Kidney capillary endothelial cell (primary cell): ENCODE results near the gene CLIP2.
"Not testable (repeated sequence)": the region's sequence is repeated elsewhere in the genome, so short reads cannot be mapped to it uniquely, and the experiment has no call there.

Source experiments
- DNase-seq: peaks from one replicate; pipeline ENCODE4 v3.0.0-alpha.2; 2018; ENCODE audit warnings: low spot score

Gene CLIP2

DNA sequence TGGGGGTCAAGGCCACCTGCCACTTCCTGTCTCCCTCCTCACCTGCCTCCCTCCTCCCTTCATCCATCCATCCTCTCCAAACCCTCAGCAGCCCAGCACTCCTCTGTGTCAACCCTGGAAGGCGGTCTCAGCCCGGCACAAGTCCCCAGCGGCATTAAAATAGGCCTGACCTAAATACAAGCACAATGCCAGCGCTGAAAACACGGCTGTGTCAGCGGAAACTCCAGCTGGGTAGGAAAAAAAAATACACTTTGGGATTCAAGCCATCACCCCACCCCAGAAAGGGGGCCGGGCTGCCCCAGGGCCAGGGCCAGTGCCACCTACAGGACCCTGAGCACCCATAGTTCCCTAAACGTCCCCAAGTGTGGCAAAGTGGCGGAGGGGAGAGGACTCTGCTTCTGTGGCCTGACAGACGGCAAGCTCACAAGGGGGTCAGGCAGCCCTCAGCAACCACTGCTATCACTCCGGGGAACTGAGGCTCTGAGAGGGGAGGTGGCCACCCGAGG, 141.8 kb downstream of the CLIP2 start:
- DNase-seq: no peak

- not testable (repeated sequence) for DNase-seq
Observed at GRCh38 chr7:74437291-74437571, 148.0 kb downstream of the CLIP2 start.

DNA sequence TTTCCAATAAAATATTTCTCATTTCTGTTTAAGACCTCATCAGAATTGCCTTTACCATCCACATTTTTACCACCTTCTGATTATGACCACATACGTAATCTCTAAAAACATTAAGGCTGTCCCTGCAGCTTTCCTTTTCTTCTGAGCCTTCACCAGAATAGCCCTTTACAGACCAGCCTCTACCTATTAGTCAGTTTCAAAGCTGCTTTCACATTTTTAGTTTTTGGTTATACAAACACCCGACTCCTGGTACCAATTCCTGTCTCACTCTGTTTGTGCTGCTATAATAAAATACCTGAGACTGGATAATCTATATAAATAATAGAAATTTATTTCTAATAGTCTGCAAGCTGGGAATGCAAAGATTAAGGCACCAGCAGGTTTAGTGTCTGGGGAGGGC, 149.1 kb downstream of the CLIP2 start:
- no peak for DNase-seq

GRCh38 chr7:74439541-74439940, 150.3 kb downstream of the CLIP2 start:
- no peak for DNase-seq

GRCh38 chr7:74440143-74440542, 150.9 kb downstream of the CLIP2 start:
- DNase-seq: not testable (repeated sequence)

GRCh38 chr7:74441801-74442200, 152.6 kb downstream of the CLIP2 start:
- no peak for DNase-seq

GRCh38 chr7:74443543-74444247, 154.5 kb downstream of the CLIP2 start:
- no peak for DNase-seq

DNA sequence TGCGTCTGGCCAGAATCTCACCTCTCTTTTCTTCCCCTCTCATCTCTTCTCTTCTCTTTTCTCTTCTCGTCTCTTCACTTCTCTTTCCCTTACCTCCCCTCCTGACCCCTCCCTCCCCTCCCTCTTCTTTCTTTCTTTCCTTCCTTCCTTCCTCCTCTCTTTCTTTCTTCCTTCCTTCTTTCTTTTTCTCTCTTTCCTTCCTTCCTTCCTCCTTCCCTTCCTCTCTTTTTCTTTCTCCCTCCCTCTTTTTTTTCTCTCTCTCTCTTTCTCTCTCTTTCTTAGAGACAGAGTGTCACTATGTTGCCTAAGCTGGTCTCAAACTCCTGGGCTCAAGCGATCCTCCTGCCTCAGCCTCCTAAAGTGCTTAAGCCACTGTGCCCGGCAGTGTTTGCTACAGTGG, 159.9 kb downstream of the CLIP2 start:
- no peak for DNase-seq

DNA sequence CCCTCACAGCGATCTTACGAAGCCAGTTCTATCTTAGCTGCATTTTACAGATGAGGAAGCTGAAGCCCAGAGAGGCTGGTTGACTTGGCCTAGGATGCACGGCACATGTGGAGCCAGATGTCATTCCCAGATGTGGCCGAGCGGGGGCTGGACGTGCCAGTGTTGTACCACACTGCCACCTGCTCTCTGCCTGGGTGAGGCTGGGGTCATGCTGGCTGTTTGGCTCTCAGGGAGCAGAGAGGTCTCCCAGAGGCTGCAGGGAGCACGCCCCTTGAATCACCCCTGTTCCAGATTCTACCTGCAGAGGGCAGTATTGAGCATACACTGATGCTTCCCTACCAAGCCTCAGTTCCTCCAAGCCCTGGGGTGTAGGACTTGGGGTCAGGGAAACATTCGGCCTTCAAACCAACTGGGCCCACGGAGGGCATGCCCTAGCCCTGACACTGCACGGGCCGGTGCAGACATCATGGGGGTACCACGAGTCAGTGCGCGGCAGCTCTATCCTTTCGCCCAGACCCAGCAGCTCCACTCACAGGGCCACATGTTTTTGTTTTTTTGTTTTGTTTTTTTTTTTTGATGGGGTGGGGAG, 160.7 kb downstream of the CLIP2 start:
- DNase-seq: peak; percentile 48

DNA sequence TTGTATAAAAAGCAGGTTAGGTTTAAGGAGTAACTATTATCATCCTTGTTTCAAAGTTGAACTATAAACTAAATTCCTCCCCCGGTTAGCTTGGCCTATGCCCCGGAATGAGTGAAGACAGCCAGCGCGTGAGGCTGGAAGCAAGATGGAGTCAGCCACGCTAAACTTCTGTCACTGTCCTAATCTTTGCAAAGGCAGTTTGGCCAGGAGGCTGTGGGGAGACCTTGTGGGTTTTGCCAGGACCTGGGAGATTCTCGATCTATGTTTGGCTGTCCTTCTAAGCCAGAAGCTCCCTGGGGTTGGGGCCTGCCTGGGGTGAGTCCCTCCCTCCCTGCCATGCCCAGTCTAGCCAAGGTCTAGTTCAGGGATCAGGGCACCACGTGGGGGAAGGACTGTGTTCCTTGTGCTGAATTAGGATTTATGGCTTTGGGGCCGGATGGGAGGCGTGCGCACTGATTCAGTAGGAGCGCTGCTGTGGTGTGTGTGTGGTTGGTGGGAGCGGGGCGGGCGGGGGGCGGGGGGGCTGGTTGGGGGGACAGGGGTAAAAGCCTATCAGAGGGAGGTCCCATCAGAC, 163.6 kb downstream of the CLIP2 start:
- no peak for DNase-seq

- peak; percentile 47 for DNase-seq
Observed at GRCh38 chr7:74453322-74454011, 164.3 kb downstream of the CLIP2 start, which contains the start of gene GTF2IRD1. Gene GTF2IRD1, plus strand, starts transcription at chr7:74453906. Its CDS starts 54,175 bp downstream, at chr7:74508081.

DNA sequence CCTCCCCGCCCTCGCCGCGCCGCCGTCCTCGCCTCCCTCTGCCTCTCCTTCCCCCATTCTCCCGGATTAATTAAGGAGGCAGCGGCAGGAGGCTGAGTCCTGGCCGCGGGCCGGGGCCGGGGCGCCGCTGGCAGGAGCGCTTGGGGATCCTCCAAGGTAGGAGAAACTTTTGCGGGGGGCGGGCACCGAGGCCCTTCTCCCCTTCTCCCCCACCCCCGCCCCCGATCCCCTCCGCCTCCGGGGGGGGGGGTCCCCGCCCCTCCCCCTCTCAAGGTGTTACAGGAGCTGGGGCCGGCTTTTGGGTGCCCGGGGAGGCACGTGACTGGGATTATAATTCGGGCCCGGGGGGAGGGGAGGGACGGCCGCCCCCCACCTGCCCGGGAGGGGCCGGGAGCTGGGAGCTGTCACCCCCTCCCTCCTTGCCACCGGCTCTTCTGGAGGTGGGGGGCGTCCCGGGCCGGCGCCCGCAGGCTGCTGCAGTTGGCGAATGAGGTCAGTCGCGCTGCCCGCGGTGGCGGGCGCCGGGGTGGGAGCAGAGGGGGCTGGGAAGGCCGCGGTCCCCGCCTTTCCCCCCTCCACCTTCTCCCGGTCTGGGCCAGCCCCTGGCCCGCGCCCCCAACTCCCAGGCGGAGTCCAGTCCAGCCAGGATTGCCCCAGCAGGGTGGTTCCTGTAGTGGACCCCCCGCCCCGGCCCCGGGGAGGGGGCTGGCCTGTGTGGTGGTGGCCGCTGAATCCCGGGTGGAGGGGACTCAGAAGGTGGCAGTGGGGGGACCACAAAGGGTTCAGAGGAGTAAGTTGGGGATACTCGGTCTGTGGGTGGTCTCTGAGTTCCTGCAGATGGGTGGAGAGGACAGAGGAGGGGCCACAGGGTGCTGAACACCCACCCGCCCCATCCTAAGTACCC, 165.1 kb downstream of the CLIP2 start:
- DNase-seq: no peak

- DNase-seq: no peak
Observed at GRCh38 chr7:74454925-74455288, 165.7 kb downstream of the CLIP2 start.

DNA sequence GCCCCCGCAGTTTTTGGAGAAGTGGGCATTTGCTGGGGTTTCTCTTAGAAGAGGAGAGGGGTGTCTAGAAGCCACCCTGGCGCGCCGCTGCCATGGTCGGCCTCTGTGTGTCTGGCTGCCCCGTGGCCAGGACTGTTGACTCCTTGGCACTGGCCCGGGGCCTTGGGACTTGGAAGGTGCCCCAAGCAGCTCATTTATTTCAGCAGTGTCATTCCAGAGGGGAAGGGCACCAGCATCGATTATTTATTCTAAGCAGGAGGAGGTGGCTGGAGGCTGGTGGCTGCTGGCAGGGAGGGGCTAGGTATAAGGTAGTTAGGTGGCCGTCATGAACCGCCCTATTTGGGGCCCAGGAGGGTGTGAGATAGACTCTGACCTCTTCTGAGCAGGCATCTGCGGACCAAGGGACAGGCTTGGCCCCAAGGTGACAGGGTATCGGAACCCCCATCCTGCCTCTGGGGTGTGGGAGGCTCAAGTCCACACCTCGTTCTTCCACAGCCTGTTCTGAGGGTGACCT, 166.1 kb downstream of the CLIP2 start:
- DNase-seq: no peak
